HG02970 (cell line): ENCODE measurements around the gene KLK12.

Source experiments
- ATAC-seq: cut with Tn5 transposase; IDR thresholded peaks from one replicate; pipeline ENCODE4 v1.9.1; 2021; ENCODE audit warnings: mild to moderate bottlenecking, moderate library complexity, moderate number of reproducible peaks; ENCODE audit not compliant: unreplicated experiment, low FRiP score

Gene KLK12

GRCh38 chr19:51034704-51035103 lies at the start of gene KLK12:
KLK12 (minus strand) TSS chr19:51035002; CDS start chr19:51034621, 381 bp downstream.
- no peak for ATAC-seq

GRCh38 chr19:51084505-51084904 lies 49.7 kb upstream of the KLK12 start:
- ATAC-seq, result no peak

- ATAC-seq, result no peak
Observed at GRCh38 chr19:51083783-51084182, 49.0 kb upstream of the KLK12 start.

GRCh38 chr19:51083181-51083580 lies 48.4 kb upstream of the KLK12 start:
- ATAC-seq, result no peak

- no peak for ATAC-seq
Observed at GRCh38 chr19:51082611-51083010, 47.8 kb upstream of the KLK12 start, which contains the start of gene KLK14. KLK14 (minus strand) TSS chr19:51082887; CDS start chr19:51082614, 273 bp downstream.

GRCh38 chr19:51081476-51081875 lies 46.7 kb upstream of the KLK12 start:
- ATAC-seq, result no peak

GRCh38 chr19:51079481-51080110 lies 44.8 kb upstream of the KLK12 start:
- ATAC-seq, result no peak

GRCh38 chr19:51078731-51079130 lies 43.9 kb upstream of the KLK12 start:
- ATAC-seq, result no peak

GRCh38 chr19:51078104-51078503 lies 43.3 kb upstream of the KLK12 start:
- no peak for ATAC-seq

GRCh38 chr19:51076631-51077213 lies 41.9 kb upstream of the KLK12 start:
- ATAC-seq, result no peak

- ATAC-seq, result no peak
Observed at GRCh38 chr19:51075998-51076397, 41.2 kb upstream of the KLK12 start.

GRCh38 chr19:51071095-51071405 lies 36.2 kb upstream of the KLK12 start:
- ATAC-seq, result no peak

- ATAC-seq, result no peak
Observed at GRCh38 chr19:51070334-51071094, 35.7 kb upstream of the KLK12 start.

- no peak for ATAC-seq
Observed at GRCh38 chr19:51066393-51067186, 31.8 kb upstream of the KLK12 start.

GRCh38 chr19:51065221-51065960 lies 30.6 kb upstream of the KLK12 start:
- ATAC-seq, result no peak

- no peak for ATAC-seq
Observed at GRCh38 chr19:51064534-51065220, 29.9 kb upstream of the KLK12 start, which contains the start of gene KLK13. KLK13 (minus strand) TSS chr19:51065092; CDS start chr19:51065067, 25 bp downstream.

- ATAC-seq, result no peak
Observed at GRCh38 chr19:51063664-51064063, 28.9 kb upstream of the KLK12 start.

GRCh38 chr19:51060973-51061372 lies 26.2 kb upstream of the KLK12 start:
- no peak for ATAC-seq

GRCh38 chr19:51060336-51060735 lies 25.5 kb upstream of the KLK12 start:
- no peak for ATAC-seq

- ATAC-seq, result no peak
Observed at GRCh38 chr19:51059715-51060114, 24.9 kb upstream of the KLK12 start.
